Medulla oblongata (tissue), 1 donor: ENCODE data around the gene ISOC2.

Experiments used
- DNase-seq: peaks from one replicate; pipeline ENCODE4 v3.0.0-alpha.2; 2015; ENCODE audit errors: extremely low spot score

ISOC2 gene

GRCh38 chr19:55479045-55479444 lies 17.6 kb upstream of the ISOC2 start:
- DNase-seq, result no peak

- no peak for DNase-seq
These were observed 16.9 kb upstream of the ISOC2 start for GRCh38 chr19:55478364-55478763.

GRCh38 chr19:55477905-55478304 lies 16.5 kb upstream of the ISOC2 start:
- DNase-seq, result no peak

DNA sequence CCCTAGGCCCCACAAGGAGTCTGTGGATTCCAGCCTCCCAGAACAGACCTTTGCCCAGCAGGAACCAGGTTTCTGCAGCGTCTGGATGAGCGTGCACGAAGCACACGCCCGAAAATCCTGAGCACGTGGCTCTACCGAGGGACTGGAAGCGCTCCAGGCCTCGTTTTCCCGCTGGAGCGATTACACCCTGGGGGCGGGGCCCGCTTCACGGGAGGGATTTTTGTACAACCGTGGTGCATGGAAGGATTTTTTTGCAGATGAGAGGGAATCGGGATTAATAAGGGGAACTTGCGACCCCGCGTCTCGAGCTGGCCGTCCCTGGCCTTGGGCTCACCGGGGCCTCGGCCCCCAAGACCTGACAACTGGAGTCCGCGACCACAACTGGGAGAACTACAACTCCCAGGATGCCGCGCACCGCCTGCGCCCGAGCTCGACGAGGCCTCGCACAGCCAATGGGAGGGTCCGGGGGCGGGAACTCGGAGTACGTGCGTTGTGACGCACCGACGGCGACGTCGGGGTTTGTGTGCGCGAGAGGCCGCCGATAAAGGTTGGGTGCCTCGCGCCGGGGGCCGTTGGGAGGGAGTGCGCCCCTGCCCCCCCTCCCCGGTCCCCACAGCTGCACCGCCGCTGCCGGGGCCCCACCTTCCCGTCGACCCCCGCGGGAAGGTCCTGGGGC lies 14.8 kb upstream of the ISOC2 start, which contains the start of gene ZNF628:
ZNF628 (plus strand) TSS at position 518 of the 676 bp plus-strand sequence. CDS start 3,294 bp downstream, outside the sequence.
- DNase-seq, result peak; percentile 99

- no peak for DNase-seq
These were observed 13.1 kb upstream of the ISOC2 start for GRCh38 chr19:55474269-55475265.

DNA sequence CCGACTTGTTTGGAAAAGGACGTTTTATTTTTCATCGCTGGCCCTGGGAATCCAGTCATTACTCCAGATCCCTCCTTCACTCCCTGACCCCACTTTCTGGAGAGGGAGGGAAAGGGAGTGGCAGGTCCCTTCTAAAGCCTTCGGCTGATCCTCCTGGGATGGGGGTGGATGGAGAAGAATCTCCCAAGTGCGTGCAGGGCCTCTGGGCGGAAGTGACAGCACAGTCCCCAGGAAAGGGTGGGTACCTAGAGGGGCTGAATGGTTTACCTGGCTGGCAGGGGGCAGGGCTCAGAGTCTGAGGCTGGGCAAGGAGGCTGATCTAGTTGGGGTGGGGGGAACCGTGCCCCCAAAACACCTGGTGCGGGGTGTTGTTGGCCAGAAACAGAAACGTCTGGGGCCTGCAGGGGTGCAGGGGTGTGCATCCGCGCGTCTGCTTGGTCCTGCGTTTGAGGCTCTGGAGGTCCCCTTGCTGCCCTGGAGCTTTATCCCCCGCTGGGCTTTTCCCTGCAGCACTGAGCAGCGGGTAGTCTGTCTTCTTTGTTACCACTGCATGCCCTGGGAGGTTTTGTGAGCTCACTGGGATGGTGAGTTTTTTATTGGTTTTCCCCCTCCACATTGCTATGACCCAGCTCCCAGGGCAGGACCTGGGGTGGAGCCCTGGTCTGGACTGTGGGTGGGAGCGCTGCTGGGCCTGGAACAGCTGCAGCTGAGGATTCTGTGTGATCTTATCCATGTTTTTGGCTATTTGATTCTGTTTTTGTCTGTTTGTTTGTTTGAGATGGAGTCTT lies 12.0 kb upstream of the ISOC2 start:
- DNase-seq, result no peak

DNA sequence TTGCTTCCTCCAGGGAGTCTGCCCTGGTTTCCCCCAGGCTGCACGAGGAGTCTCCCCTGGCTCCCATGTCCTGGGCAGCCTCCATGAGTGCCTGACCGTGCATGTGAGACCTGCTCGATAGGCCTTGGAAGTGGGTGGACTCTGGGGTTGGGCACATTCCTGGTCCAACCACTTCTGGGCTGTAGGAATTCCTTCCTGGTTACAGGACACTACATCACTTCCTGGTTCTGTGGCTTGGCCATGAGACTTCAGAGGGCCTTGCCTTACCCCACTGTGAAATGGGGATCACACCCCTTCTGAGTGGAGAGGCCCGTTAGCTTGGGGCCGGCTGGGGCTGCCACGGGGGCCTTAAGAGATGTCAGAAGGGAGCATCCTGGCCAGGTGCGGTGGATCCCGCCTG lies 11.0 kb upstream of the ISOC2 start:
- no peak for DNase-seq

DNA sequence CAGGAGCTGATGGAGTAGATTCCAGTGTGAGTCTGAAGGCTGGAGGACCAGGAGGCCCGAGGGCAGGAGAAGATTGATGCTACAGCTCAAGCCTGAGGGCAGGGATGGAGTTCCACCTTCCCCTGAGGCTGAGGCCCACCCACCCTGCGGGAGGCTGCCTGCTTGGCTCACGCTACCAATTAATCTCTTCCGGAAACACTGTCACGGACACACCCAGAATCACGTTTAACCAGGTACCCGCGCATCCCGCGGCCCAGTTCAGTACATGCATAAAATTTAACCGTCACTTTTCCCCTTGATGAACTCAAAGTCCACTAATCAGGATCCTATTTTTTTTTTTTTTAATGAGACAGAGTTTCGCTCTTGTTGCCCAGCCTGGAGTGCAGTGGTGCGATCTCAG lies 9.8 kb upstream of the ISOC2 start:
- no peak for DNase-seq

DNA sequence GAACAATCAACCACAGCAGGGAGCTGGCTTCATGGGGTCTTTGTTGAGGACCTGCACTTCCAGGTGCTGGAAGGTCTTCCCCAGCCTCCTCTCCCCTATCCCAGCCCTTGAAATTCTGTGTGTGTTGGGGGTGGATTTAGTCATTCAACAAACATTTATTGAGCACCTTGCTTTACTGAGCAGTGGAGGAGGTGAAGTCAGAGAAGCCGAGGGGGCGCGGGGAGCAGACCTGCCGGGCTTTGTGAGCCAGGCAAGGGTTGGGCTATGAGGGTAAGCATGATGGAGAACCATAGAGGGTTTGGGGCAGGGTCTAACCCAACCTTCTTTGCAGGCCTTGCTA lies 6.6 kb upstream of the ISOC2 start:
- DNase-seq, result no peak

DNA sequence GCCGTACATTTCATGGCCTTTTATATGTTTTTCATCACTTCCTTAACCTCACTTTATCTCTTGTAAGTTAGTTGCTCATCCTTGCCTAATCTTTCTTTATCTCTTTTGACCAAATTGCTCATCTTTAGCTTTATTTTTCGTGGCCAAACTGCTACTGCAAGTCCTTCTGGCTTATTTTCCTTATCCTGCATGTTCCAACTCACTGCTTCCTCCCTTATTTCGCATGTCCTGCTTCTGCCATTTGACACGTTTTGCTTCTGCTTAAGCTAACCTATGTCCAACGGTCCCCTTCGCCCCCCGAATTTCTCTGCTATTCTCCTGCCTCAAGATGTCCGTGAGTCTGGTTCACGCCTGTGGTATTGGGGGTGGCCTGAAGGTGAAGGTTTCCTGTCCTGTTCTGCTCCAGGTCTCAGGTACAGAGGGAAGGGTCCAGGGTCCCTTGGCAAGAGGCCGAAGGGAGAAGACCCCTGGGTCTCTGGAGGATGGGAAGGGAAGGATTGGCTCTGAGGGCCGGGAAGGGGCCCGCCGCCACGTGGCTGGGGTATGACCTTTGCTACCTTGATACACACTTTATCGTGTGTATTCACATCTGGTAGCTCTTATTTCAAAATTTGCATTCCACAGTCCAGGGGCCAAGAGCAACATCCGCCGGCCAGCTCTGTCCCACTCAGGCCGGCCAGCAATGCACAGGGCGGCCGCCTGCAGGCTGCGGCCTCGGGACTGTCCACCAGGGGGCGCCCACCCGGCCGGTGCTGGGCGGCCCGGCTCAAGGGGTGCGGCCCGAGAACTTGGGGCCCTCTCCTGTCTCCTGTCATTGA lies 6.0 kb upstream of the ISOC2 start:
- DNase-seq, result peak; percentile 57

DNA sequence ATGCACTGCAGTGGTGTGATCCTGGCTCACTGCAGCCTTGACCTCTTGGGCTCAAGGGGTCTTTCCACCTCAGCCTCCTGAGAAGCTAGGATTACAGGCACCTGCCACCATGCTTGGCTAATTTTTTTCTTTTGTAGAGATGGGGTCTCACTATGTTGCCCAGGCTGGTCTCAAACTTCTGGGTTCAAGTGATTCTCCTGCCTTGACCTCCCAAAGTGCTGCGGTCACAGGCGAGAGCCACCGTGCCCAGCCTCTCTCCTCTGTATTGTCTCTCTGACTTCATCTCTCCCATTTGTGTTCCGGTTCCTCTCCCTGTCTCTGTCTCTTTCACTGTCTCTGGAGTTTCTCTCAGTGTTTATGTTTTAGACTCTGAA lies 4.8 kb upstream of the ISOC2 start:
- DNase-seq, result no peak

GRCh38 chr19:55465460-55466240 lies 4.2 kb upstream of the ISOC2 start:
- DNase-seq, result no peak

DNA sequence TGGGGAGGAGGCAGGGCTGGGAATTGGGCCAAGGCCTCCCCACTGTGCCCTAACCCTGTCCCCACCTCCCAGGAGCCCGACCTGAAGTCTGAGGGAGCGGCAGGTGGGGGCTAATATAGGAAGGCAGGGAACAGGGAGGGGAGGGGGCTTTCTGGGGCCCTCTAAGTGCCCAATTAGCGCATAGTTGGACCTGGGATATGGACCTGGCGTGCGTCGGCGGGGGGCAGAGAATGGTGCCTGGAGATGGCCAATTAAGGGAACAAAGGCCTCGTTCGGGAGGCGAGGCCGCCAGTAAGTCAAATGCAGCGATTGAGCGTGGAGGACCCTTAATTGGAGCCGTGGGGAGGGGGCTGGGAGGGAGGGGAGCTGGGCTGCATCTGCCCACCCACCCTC lies 3.2 kb upstream of the ISOC2 start, which contains the start of gene C19orf85:
C19orf85 (minus strand) TSS at position 90 of the 393 bp plus-strand sequence. CDS start 197 bp downstream, outside the sequence.
- DNase-seq, result no peak

DNA sequence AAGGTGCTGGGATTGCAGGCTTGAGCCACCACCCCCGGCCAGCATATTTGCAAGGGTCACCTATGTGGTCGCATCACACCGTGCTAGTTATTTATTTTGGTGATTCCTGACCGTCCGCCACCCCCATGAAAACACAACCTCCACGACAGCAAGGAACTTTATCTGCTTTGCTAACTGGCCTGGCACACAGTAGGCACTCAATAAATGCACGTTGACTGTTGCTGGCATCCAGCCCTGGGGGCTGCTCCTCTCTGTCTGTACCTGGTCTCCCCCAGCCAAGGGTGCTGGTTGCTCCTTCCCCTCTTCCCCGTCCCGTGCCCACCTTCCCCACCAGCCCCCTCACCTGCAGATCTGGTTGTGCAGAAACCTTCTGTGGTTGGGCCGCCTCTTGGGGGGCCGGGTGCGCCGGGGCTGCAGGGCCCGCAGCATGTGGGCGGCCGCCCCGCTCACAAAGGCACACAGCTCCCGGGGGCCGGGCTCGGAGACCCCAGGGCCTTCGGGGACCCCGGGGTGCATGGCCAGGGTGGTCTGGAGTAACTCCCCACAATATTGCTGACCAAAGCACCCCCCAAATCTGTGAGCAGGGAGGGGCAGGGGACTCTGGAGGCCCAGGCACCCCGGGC lies 2.7 kb upstream of the ISOC2 start:
- no peak for DNase-seq

DNA sequence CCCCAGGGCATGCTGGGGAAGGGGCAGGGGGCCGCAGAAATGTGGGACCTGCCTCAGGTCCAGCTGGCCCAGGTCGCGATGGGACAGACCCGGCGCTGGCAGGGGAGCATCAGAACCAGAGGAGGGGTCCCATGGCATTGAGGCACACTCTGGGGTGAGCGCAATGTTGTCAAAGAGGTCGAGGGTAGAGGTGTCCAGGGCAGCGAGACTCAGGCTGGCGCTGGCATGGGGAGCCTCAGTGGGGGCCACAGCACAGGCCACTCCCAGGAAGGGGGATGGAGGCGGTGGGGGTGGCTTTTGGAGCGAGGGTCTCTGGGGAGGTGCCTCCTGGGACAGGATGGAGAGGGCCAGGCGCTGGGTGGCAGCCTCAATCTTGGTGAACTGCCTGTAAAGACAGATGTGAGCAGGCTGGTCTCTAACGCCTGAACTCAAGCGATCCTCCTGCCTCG lies 2.2 kb upstream of the ISOC2 start:
- no peak for DNase-seq

DNA sequence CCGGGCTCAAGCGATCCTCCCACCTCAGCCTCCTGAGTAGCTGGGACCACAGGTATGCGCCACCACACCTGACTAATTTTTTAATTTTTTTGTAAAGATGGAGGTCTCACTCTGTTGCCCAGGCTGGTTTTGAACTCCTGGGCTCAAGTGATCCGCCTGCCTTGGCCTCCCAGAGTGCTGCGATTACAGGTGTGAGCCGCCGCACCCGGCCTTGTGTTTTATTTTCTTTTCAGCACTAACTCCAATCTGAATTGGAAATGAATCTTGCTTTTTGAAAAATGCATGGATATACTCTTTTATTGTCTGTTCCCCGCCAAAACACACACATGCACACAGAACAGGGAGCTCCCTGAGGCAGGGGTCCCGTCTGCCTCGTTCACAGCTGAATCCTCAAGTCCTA lies 1.3 kb upstream of the ISOC2 start:
- DNase-seq, result no peak

- no peak for DNase-seq
These were observed 658 bp upstream of the ISOC2 start for GRCh38 chr19:55461974-55462626.

GRCh38 chr19:55460670-55461258 lies 678 bp downstream of the ISOC2 start:
- DNase-seq, result peak; percentile 54
